Loucy (cell line): ENCODE data around the gene GBGT1.

Experiments
- EZH2phosphoT487 ChIP-seq: fragments of 200-600 bp; IDR thresholded peaks from 2 replicates; pipeline ENCODE4 v1.6.1; 2018; ENCODE audit warnings: antibody characterized with exemption, mild to moderate bottlenecking, moderate library complexity, borderline replicate concordance
- TF ChIP-seq, protein P1 (sequence below): fragments of 200-600 bp; sonication (generic); conservative IDR thresholded peaks from 2 replicates; pipeline ENCODE4 v1.5.1; 2014; ENCODE audit warnings: mild to moderate bottlenecking, antibody characterized with exemption, low read length

DNA sequence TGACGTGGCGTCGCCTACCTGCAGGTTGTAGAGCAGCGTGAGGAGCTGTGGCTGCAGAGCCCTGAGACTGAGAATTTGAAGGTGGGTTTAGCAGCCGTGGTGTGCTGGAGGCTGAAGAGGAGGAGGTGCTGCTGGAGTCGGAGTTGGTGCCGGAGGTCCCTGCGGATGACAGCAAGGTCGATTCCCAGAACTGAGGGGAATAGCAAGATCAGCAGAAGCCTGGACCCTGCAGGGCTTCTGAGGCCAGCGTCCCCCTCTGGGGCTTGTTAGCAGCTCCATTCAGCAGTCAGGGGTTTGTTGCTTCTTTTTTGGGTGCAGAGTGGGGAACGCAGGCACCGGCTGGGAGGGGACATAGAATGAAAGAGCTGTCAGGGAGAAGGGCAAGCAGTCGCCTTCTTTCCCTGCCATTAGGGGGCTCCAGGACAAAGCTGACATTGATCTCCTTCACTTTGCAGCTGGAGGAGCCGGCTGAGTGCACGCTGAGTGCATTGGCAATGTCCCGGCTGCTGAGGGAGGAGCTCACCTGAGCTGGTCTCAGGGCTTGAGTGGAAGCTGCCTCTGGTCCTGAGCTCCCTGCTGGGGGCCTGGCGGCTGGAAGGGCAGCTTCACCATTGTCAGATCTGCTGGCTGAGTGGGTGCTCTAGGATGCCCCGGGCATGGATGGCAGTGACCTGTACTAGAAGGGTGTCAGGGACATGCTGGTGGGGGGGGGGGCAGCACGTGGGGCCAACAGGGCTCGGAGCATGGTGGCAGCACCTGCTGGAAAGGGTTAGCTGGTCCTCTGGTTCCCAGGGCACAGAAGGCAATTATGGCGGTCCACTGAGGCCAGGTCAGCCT lies 24.5 kb upstream of the GBGT1 start:
- TF ChIP-seq, protein P1, sequence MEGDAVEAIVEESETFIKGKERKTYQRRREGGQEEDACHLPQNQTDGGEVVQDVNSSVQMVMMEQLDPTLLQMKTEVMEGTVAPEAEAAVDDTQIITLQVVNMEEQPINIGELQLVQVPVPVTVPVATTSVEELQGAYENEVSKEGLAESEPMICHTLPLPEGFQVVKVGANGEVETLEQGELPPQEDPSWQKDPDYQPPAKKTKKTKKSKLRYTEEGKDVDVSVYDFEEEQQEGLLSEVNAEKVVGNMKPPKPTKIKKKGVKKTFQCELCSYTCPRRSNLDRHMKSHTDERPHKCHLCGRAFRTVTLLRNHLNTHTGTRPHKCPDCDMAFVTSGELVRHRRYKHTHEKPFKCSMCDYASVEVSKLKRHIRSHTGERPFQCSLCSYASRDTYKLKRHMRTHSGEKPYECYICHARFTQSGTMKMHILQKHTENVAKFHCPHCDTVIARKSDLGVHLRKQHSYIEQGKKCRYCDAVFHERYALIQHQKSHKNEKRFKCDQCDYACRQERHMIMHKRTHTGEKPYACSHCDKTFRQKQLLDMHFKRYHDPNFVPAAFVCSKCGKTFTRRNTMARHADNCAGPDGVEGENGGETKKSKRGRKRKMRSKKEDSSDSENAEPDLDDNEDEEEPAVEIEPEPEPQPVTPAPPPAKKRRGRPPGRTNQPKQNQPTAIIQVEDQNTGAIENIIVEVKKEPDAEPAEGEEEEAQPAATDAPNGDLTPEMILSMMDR = peak; percentile 55
- no peak for TF ChIP-seq EZH2phosphoT487
